Measurements from ENCODE around the gene PDCL2.
"Not testable (repeated sequence)": the region's sequence is repeated elsewhere in the genome, so short reads cannot be mapped to it uniquely, and the experiment has no call there.

PDCL2 gene

GRCh38 chr4:55553441-55554201 lies 38.4 kb downstream of the PDCL2 start:
- no peak for TF ChIP-seq TARDBP (IDR thresholded peaks at IDR 0.05)
- TF ChIP-seq LEF1 (IDR thresholded peaks at IDR 0.05; ENCODE audit: borderline replicate concordance) = no peak
- TF ChIP-seq BHLHE40 (IDR thresholded peaks at IDR 0.05; ENCODE audit: borderline replicate concordance) = no peak
- TF ChIP-seq NFRKB (IDR thresholded peaks at IDR 0.05) = no peak
- TF ChIP-seq SUZ12 (IDR thresholded peaks at IDR 0.05) = no peak
- DNase-seq (ENCODE audit: extremely low spot score) = no peak
- ChIA-PET POLR2A (no interaction called here), CTCF (no interaction called here)

- POLR2A ChIA-PET; DNase-seq (ENCODE audit: extremely low spot score); CTCF ChIA-PET: not testable (repeated sequence)
These were observed 40.1 kb downstream of the PDCL2 start for GRCh38 chr4:55551964-55552363.

- ChIA-PET POLR2A (no interaction called here), CTCF (interaction anchor here (0.8 kb wide), 1 partner anchor 205 kb away, joined by 4 read pairs; no protein-coding TSS in a partner anchor)
- no peak for TF ChIP-seq FOXM1 (IDR thresholded peaks at IDR 0.05; ENCODE audit: borderline replicate concordance)
- TF ChIP-seq ELF4 (IDR thresholded peaks at IDR 0.05) = no peak
- no peak for TF ChIP-seq ARNT (IDR thresholded peaks at IDR 0.05)
- no peak for TF ChIP-seq NFRKB (IDR thresholded peaks at IDR 0.05)
- TF ChIP-seq LEF1 (IDR thresholded peaks at IDR 0.05; ENCODE audit: borderline replicate concordance) = no peak
- no peak for TF ChIP-seq CTBP1 (IDR thresholded peaks at IDR 0.05; ENCODE audit: borderline replicate concordance)
- no peak for TF ChIP-seq HDGF (IDR thresholded peaks at IDR 0.05; ENCODE audit: borderline replicate concordance)
- no peak for TF ChIP-seq FOXA1 (IDR thresholded peaks at IDR 0.05)
- DNase-seq (ENCODE audit: extremely low spot score) = no peak
These were observed 42.2 kb downstream of the PDCL2 start for GRCh38 chr4:55549888-55550287.

GRCh38 chr4:55547918-55548317 lies 44.1 kb downstream of the PDCL2 start:
- CTCF ChIA-PET = no interaction called here
- DNase-seq (ENCODE audit: extremely low spot score) = no peak
- no peak for TF ChIP-seq FOXM1 (IDR thresholded peaks at IDR 0.05; ENCODE audit: borderline replicate concordance)
- TF ChIP-seq ARNT (IDR thresholded peaks at IDR 0.05) = no peak
- TF ChIP-seq BHLHE40 (IDR thresholded peaks at IDR 0.05; ENCODE audit: borderline replicate concordance) = no peak
- no peak for TF ChIP-seq ELF4 (IDR thresholded peaks at IDR 0.05)
- no peak for TF ChIP-seq FOXA1 (IDR thresholded peaks at IDR 0.05)
- TF ChIP-seq FOXK2 (IDR thresholded peaks at IDR 0.05) = no peak
- no peak for TF ChIP-seq ZNF384 (IDR thresholded peaks at IDR 0.05)
- no peak for TF ChIP-seq PKNOX1 (IDR thresholded peaks at IDR 0.05)
- no peak for TF ChIP-seq LEF1 (IDR thresholded peaks at IDR 0.05; ENCODE audit: borderline replicate concordance)
- TF ChIP-seq L3MBTL2 (conservative IDR thresholded peaks at IDR 0.05) = no peak
- no peak for TF ChIP-seq SP1 (IDR thresholded peaks at IDR 0.05)
- no peak for TF ChIP-seq TARDBP (IDR thresholded peaks at IDR 0.05)
- TF ChIP-seq SUZ12 (IDR thresholded peaks at IDR 0.05) = no peak
- TF ChIP-seq HDGF (IDR thresholded peaks at IDR 0.05; ENCODE audit: borderline replicate concordance) = no peak
- TF ChIP-seq CTBP1 (IDR thresholded peaks at IDR 0.05; ENCODE audit: borderline replicate concordance) = no peak
- no peak for TF ChIP-seq NFRKB (IDR thresholded peaks at IDR 0.05)
- POLR2A ChIA-PET = no interaction called here

GRCh38 chr4:55547466-55547770 lies 44.6 kb downstream of the PDCL2 start:
- DNase-seq (ENCODE audit: extremely low spot score) = no peak
- no peak for TF ChIP-seq ARNT (IDR thresholded peaks at IDR 0.05)
- TF ChIP-seq SP1 (IDR thresholded peaks at IDR 0.05) = no peak
- no peak for TF ChIP-seq TARDBP (IDR thresholded peaks at IDR 0.05)
- TF ChIP-seq SUZ12 (IDR thresholded peaks at IDR 0.05) = no peak
- no peak for TF ChIP-seq PKNOX1 (IDR thresholded peaks at IDR 0.05)
- no peak for TF ChIP-seq FOXK2 (IDR thresholded peaks at IDR 0.05)
- TF ChIP-seq LEF1 (IDR thresholded peaks at IDR 0.05; ENCODE audit: borderline replicate concordance) = no peak
- TF ChIP-seq CTBP1 (IDR thresholded peaks at IDR 0.05; ENCODE audit: borderline replicate concordance) = no peak
- no peak for TF ChIP-seq ZNF384 (IDR thresholded peaks at IDR 0.05)
- TF ChIP-seq ELF4 (IDR thresholded peaks at IDR 0.05) = no peak
- TF ChIP-seq HDGF (IDR thresholded peaks at IDR 0.05; ENCODE audit: borderline replicate concordance) = no peak
- TF ChIP-seq NFRKB (IDR thresholded peaks at IDR 0.05) = no peak
- TF ChIP-seq BHLHE40 (IDR thresholded peaks at IDR 0.05; ENCODE audit: borderline replicate concordance) = no peak
- TF ChIP-seq FOXA1 (IDR thresholded peaks at IDR 0.05) = no peak
- no peak for TF ChIP-seq FOXM1 (IDR thresholded peaks at IDR 0.05; ENCODE audit: borderline replicate concordance)
- ChIA-PET POLR2A (interaction anchor here (3.0 kb wide), 1 partner anchor 202 kb away, joined by 14 read pairs; the partner anchor contains the start of gene SRD5A3), CTCF (interaction anchor here (0.6 kb wide), 1 partner anchor 99 kb away, joined by 4 read pairs; no protein-coding TSS in a partner anchor)

GRCh38 chr4:55546756-55547465 lies 45.1 kb downstream of the PDCL2 start, which contains the start of gene CLOCK:
Gene CLOCK (minus strand): TSS chr4:55546909. CDS start chr4:55482785, 64,124 bp downstream.
- DNase-seq (ENCODE audit: extremely low spot score) = peak; percentile 85
- POLR2A ChIA-PET = interaction anchor here (0.9 to 3.0 kb wide), 4 partner anchors 16 to 319 kb away, joined by 3 to 14 read pairs (median 4); partner anchors contain the start of gene SRD5A3
- TF ChIP-seq ARNT (IDR thresholded peaks at IDR 0.05) (no peak), TARDBP (IDR thresholded peaks at IDR 0.05) (no peak), PKNOX1 (IDR thresholded peaks at IDR 0.05) (no peak), ZNF384 (IDR thresholded peaks at IDR 0.05) (no peak), SP1 (IDR thresholded peaks at IDR 0.05) (no peak), L3MBTL2 (conservative IDR thresholded peaks at IDR 0.05) (0 out of 2 replicates have a peak, but pooled peaks have one; percentile 7), CTBP1 (IDR thresholded peaks at IDR 0.05; ENCODE audit: borderline replicate concordance) (no peak), NFRKB (IDR thresholded peaks at IDR 0.05) (no peak), LEF1 (IDR thresholded peaks at IDR 0.05; ENCODE audit: borderline replicate concordance) (no peak), FOXM1 (IDR thresholded peaks at IDR 0.05; ENCODE audit: borderline replicate concordance) (no peak), SUZ12 (IDR thresholded peaks at IDR 0.05) (no peak), FOXK2 (IDR thresholded peaks at IDR 0.05) (no peak), FOXA1 (IDR thresholded peaks at IDR 0.05) (no peak), ELF4 (IDR thresholded peaks at IDR 0.05) (0 out of 2 replicates have a peak, but pooled peaks have one; percentile 9), BHLHE40 (IDR thresholded peaks at IDR 0.05; ENCODE audit: borderline replicate concordance) (no peak), HDGF (IDR thresholded peaks at IDR 0.05; ENCODE audit: borderline replicate concordance) (0 out of 2 replicates have a peak, but pooled peaks have one; percentile 57)
- CTCF ChIA-PET = interaction anchor here (0.6 to 1.1 kb wide), 2 partner anchors 18 to 98 kb away, joined by 3 to 4 read pairs; no protein-coding TSS in a partner anchor
